D721Med (cell line): Measurements from ENCODE around the gene CEP85L.

Experiments
- DNase-seq: peaks from one replicate; pipeline ENCODE4 v3.0.0; 2011; ENCODE audit warnings: low spot score; ENCODE audit not compliant: insufficient read length
- FAIRE-seq: peaks from 2 replicates; lab custom pipeline; 2011; peaks lifted over from hg19 to GRCh38; lab: Jason Lieb, UNC
- CTCF ChIP-seq: IDR thresholded peaks from 2 replicates; pipeline ENCODE4 v1.5.1; 2012; ENCODE audit warnings: mild to moderate bottlenecking, control low read depth; ENCODE audit not compliant: insufficient read depth; ENCODE audit errors: missing control alignments

Gene CEP85L

GRCh38 chr6:118530942-118531341 lies 120.4 kb downstream of the CEP85L start:
- no peak for FAIRE-seq
- no peak for TF ChIP-seq CTCF
- no peak for DNase-seq

- no peak for FAIRE-seq
- TF ChIP-seq CTCF = no peak
- DNase-seq = no peak
These were observed 121.6 kb downstream of the CEP85L start for GRCh38 chr6:118529756-118530155.

- no peak for DNase-seq
- no peak for FAIRE-seq
- TF ChIP-seq CTCF = no peak
These were observed 123.3 kb downstream of the CEP85L start for GRCh38 chr6:118528129-118528528.

GRCh38 chr6:118525913-118526780 lies 125.2 kb downstream of the CEP85L start:
- peak; percentile 6 for FAIRE-seq
- no peak for DNase-seq
- no peak for TF ChIP-seq CTCF

- DNase-seq (no peak), FAIRE-seq (no peak)
- TF ChIP-seq CTCF = no peak
These were observed 126.7 kb downstream of the CEP85L start for GRCh38 chr6:118524686-118525085.

GRCh38 chr6:118523216-118523615 lies 128.2 kb downstream of the CEP85L start:
- no peak for TF ChIP-seq CTCF
- DNase-seq (no peak), FAIRE-seq (no peak)

- DNase-seq = no peak
- no peak for TF ChIP-seq CTCF
- no peak for FAIRE-seq
These were observed 129.0 kb downstream of the CEP85L start for GRCh38 chr6:118522422-118522821.
